Fibroblast of lung (primary cell): ENCODE measurements around the gene SST. TPM values are rescaled to one million over a fixed set of nuclear protein-coding genes. Genes with fewer than 3 reads are reported as not detected.
"Not testable (repeated sequence)": the region's sequence is repeated elsewhere in the genome, so short reads cannot be mapped to it uniquely, and the experiment has no call there.

Experiments
- DNase-seq, 2 donors: peaks; one replicate each; pipeline versions ENCODE4 v3.0.0 to v3.0.0-alpha.2; 2010; ENCODE audit warnings: low read depth in 2 of 2
- H2AFZ ChIP-seq: 2 replicates; pipeline ENCODE4 v1.5.1; 2012; ENCODE audit warnings: low read length, control low read depth, inconsistent platforms
- H3K27ac ChIP-seq: 2 replicates; pipeline ENCODE4 v1.5.1; 2011; ENCODE audit warnings: low read length, control low read depth; ENCODE audit not compliant: insufficient read depth
- H3K27me3 ChIP-seq: 2 replicates; pipeline ENCODE4 v1.5.1; 2011; ENCODE audit warnings: mild to moderate bottlenecking, low read length; ENCODE audit not compliant: control insufficient read depth, insufficient read depth
- H3K36me3 ChIP-seq: 2 replicates; pipeline ENCODE4 v1.5.1; 2011; ENCODE audit warnings: low read length; ENCODE audit not compliant: control insufficient read depth, insufficient read depth
- H3K4me1 ChIP-seq: 2 replicates; pipeline ENCODE4 v1.5.1; 2011; ENCODE audit warnings: low read length; ENCODE audit not compliant: control insufficient read depth, insufficient read depth; ENCODE audit errors: extremely low read depth
- H3K4me2 ChIP-seq: 2 replicates; pipeline ENCODE4 v1.5.1; 2011; ENCODE audit warnings: low read length, control low read depth; ENCODE audit not compliant: insufficient read depth; ENCODE audit errors: extremely low read depth
- H3K4me3 ChIP-seq, 4 experiments: fragments of 200-600 bp in 1 of 4; sonication (generic) in 1 of 4; replicated peaks in 1 of 4; 2 replicates each; pipeline ENCODE4 v1.5.1; 2011 to 2016; ENCODE audit warnings: low read length in 4 of 4, low read depth in 3 of 4, mild to moderate bottlenecking in 3 of 4, control low read depth in 2 of 4, inconsistent platforms in 1 of 4, mixed read lengths in 1 of 4; ENCODE audit not compliant: insufficient read depth in 1 of 4; ENCODE audit errors: control extremely low read depth in 1 of 4
- H3K79me2 ChIP-seq: 2 replicates; pipeline ENCODE4 v1.5.1; 2012; ENCODE audit warnings: mild to moderate bottlenecking, low read length, inconsistent platforms; ENCODE audit not compliant: control insufficient read depth, insufficient read depth
- H3K9ac ChIP-seq: 2 replicates; pipeline ENCODE4 v1.5.1; 2011; ENCODE audit warnings: mild to moderate bottlenecking, low read length, control low read depth; ENCODE audit not compliant: insufficient read depth
- H3K9me3 ChIP-seq: 2 replicates; pipeline ENCODE4 v1.5.1; 2012; ENCODE audit warnings: low read depth, low read length; ENCODE audit not compliant: control insufficient read depth, insufficient read depth
- H4K20me1 ChIP-seq: 2 replicates; pipeline ENCODE4 v1.5.1; 2011; ENCODE audit warnings: low read length; ENCODE audit not compliant: control insufficient read depth, insufficient read depth; ENCODE audit errors: extremely low read depth
- EZH2 ChIP-seq: IDR thresholded peaks from 2 replicates; pipeline ENCODE4 v1.5.1; 2012; ENCODE audit warnings: low read length, control low read depth, mild to moderate bottlenecking; ENCODE audit errors: missing control alignments
- polyA plus RNA-seq, 2 donors: library from polyadenylated mRNA; depleted of rRNA in 1 of 2; stranded (reverse) in 1 of 2; unstranded in 1 of 2; fragments of >200 nt; gene quantifications; 2 replicates each; pipeline ENCODE4 v1.2.1, GENCODE V29; 2011 to 2012; ENCODE audit warnings: missing spikeins in 1 of 2
- total RNA-seq: library from RNA; depleted of rRNA; stranded (reverse); fragments of >200 nt; gene quantifications from 2 replicates; pipeline ENCODE4 v1.2.1, GENCODE V29; 2014
- TF ChIP-seq, protein P1 (sequence below), 2 donors: IDR thresholded peaks in 1 of 2; conservative IDR thresholded peaks in 1 of 2; 1 replicate in 1 of 2; 2 replicates in 1 of 2; pipeline ENCODE4 v1.5.1; 2011 to 2012; ENCODE audit warnings: low read length in 2 of 2, control low read depth in 1 of 2, inconsistent platforms in 1 of 2, low read depth in 1 of 2, mild to moderate bottlenecking in 1 of 2

Gene SST
- total and polyA plus RNA-seq, 2 donors (not counting 1 experiment from before 2014, with no cell fraction given), result not detected

DNA sequence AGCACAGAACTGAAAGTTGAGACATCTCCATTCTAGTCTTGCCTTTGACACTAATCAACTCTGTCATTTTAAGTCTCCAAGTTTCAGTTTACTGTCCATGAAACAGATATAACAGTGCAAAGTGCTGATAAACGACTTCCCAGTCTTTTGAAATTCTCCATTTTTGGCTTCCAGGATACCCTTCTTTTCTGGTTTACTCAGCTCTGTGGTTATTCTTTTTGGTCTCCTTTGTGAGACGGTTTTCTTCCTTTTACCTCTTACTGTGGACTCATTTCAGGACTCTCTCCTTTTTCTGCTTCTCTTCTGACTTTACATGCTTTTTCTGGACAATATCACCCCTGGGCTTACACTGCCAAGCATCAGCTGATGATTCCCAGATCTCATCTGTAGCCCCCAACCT, 18.9 kb downstream of the SST start:
- DNase-seq, result no peak
- no peak overlapping the region for H3K27ac ChIP-seq
- H3K4me3 ChIP-seq, result no peak overlapping the region
- no peak for TF ChIP-seq EZH2
- TF ChIP-seq, protein P1, sequence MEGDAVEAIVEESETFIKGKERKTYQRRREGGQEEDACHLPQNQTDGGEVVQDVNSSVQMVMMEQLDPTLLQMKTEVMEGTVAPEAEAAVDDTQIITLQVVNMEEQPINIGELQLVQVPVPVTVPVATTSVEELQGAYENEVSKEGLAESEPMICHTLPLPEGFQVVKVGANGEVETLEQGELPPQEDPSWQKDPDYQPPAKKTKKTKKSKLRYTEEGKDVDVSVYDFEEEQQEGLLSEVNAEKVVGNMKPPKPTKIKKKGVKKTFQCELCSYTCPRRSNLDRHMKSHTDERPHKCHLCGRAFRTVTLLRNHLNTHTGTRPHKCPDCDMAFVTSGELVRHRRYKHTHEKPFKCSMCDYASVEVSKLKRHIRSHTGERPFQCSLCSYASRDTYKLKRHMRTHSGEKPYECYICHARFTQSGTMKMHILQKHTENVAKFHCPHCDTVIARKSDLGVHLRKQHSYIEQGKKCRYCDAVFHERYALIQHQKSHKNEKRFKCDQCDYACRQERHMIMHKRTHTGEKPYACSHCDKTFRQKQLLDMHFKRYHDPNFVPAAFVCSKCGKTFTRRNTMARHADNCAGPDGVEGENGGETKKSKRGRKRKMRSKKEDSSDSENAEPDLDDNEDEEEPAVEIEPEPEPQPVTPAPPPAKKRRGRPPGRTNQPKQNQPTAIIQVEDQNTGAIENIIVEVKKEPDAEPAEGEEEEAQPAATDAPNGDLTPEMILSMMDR (conservative IDR thresholded peaks at IDR 0.05 in 1 of 2, IDR thresholded peaks at IDR 0.05 in 1 of 2; ENCODE audit: low read depth in 1 of 2, low read length in 2 of 2), result no peak
- H4K20me1 ChIP-seq, result no peaks in the 10 kb centered on the region
- H3K4me2 ChIP-seq, result no peak overlapping the region
- no peaks in the 10 kb centered on the region for H3K36me3 ChIP-seq
- H3K9me3 ChIP-seq, result no peaks in the 10 kb centered on the region
- H3K9ac ChIP-seq, result no peak overlapping the region
- H3K27me3 ChIP-seq, result peaks cover 2% of the 10 kb centered on the region
- H3K79me2 ChIP-seq, result no peaks in the 10 kb centered on the region
- no peak overlapping the region for H2AFZ ChIP-seq
- no peaks in the 10 kb centered on the region for H3K4me1 ChIP-seq

DNA sequence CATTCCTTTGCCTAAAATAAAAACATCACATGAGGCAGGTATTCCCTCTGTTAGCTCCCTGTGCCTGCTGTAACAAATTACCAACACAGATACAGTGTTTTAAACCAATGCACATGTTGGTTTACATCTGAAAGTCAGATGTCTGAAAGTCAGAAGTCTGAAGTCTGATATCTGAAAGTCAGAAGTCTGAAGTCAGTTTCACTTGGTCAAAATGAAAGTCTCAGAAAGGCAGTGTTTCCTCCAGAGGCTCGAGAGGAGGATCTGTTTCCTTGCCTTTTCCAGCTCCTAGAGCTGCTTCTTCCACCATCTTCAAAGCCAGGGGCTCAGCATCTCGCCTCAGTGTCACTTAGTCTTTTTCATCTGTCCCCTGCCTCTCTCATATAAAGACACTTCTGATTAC, 22.0 kb downstream of the SST start:
- H3K9me3 ChIP-seq, result no peaks in the 10 kb centered on the region
- no peaks in the 10 kb centered on the region for H3K36me3 ChIP-seq
- H3K4me3 ChIP-seq, result no peak overlapping the region
- no peaks in the 10 kb centered on the region for H3K79me2 ChIP-seq
- H3K4me2 ChIP-seq, result no peak overlapping the region
- TF ChIP-seq, protein P1 (conservative IDR thresholded peaks at IDR 0.05 in 1 of 2, IDR thresholded peaks at IDR 0.05 in 1 of 2; ENCODE audit: low read depth in 1 of 2, low read length in 2 of 2), result no peak
- no peak for TF ChIP-seq EZH2
- no peak for DNase-seq
- no peak overlapping the region for H3K9ac ChIP-seq
- no peaks in the 10 kb centered on the region for H4K20me1 ChIP-seq
- H2AFZ ChIP-seq, result no peak overlapping the region
- no peaks in the 10 kb centered on the region for H3K27me3 ChIP-seq
- H3K4me1 ChIP-seq, result no peaks in the 10 kb centered on the region
- H3K27ac ChIP-seq, result no peak overlapping the region

DNA sequence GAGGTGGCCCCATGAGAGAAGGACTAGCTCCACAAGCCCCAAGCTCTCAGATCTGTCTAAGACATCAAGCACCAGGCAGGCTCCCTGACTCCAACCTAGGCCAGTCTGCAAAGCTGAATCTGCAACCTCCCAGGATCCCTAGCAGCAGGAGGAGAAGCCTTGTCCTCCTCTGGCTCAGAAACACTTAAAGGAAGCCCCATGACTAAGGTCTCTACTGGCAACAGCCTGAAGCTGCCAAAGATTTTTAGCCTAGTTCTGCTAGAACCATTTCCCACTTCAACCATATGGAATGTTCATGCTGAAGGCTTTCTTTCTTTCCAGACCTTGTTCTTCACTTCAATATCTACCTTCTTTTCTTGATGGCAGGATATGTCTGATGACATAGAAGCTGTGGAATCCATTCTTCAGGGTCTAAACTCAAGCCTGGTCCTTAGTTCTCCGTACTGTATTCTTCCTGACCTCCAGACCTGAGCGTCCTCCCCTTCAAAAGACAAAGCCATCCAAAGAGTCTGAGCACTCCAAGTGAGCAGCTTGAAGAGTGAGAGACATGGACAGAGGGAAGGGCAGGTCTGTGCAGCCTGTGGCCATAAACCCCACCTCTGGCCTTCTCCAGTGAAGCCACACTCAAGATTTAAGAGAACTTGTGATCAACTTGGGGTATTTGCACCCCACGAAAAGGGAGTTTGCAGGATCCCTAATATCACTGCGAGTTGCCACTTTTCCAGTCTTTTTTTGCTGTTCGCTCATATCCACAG, 23.1 kb downstream of the SST start:
- H3K27ac ChIP-seq, result no peak overlapping the region
- no peak overlapping the region for H2AFZ ChIP-seq
- H3K9ac ChIP-seq, result no peak overlapping the region
- no peaks in the 10 kb centered on the region for H3K79me2 ChIP-seq
- DNase-seq, result no peak
- no peaks in the 10 kb centered on the region for H3K36me3 ChIP-seq
- no peaks in the 10 kb centered on the region for H4K20me1 ChIP-seq
- no peaks in the 10 kb centered on the region for H3K9me3 ChIP-seq
- TF ChIP-seq EZH2, result no peak
- TF ChIP-seq, protein P1 (conservative IDR thresholded peaks at IDR 0.05 in 1 of 2, IDR thresholded peaks at IDR 0.05 in 1 of 2; ENCODE audit: low read depth in 1 of 2, low read length in 2 of 2), result no peak
- H3K4me3 ChIP-seq, result no peak overlapping the region
- H3K4me1 ChIP-seq, result no peaks in the 10 kb centered on the region
- H3K27me3 ChIP-seq, result no peaks in the 10 kb centered on the region
- H3K4me2 ChIP-seq, result no peak overlapping the region

DNA sequence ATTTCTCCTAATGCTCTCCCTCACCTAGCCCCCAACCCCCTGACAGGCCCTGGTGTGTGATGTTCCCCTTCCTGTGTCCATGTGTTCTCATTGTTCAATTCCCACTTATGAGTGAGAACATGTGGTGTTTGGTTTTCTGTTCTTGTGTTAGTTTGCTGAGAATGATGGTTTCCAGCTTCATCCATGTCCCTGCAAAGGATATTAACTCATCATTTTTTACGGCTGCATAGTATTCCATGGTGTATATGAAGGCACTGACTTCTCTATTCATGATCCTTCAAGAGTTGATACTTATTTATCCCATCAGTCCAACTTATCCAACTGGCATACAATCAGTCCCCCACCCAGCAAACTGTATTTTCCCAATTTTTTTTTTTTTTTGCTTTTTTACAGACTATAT, 24.8 kb downstream of the SST start:
- not testable (repeated sequence) for H3K27ac ChIP-seq, H3K79me2 ChIP-seq, H3K9ac ChIP-seq, H3K4me2 ChIP-seq, H3K4me1 ChIP-seq, H3K36me3 ChIP-seq, H2AFZ ChIP-seq, H4K20me1 ChIP-seq, H3K27me3 ChIP-seq, H3K9me3 ChIP-seq, DNase-seq, H3K4me3 ChIP-seq
